Cardiac septum (tissue), 1 donor: Measurements from ENCODE around the gene OR2B3. TPM values are rescaled to one million over a fixed set of nuclear protein-coding genes. Genes with fewer than 3 reads are reported as not detected.
"Not testable (repeated sequence)": the region's sequence is repeated elsewhere in the genome, so short reads cannot be mapped to it uniquely, and the experiment has no call there.

Source experiments
- DNase-seq: peaks from one replicate; pipeline ENCODE4 v3.0.0-alpha.2; 2020; ENCODE audit warnings: low spot score
- intact Hi-C: fragments of 100-400 bp; cut with DNase I; formaldehyde crosslinking; loops from one replicate; pipeline ENCODE4 v1.14.0; 2022
- long read RNA-seq: library from polyadenylated mRNA; unstranded; transcript quantifications from one replicate; pipeline ENCODE4 v2.0.0, GENCODE V29; 2021
- total RNA-seq: library from RNA; stranded (reverse); fragmentation: NEBNext Ultra II Directional; extraction: Animal tissue kit (Norgen Biotek cat#: 25700); gene quantifications from one replicate; pipeline ENCODE4 v1.2.1, GENCODE V29; 2021
- donor health status: DM: no; HTN: no; CAD: no.

OR2B3 gene
- not detected for total RNA-seq
- long read RNA-seq = 0 reads

GRCh38 chr6:29087213-29087612, at the start of gene OR2B3:
OR2B3 (minus strand) TSS chr6:29087313; CDS start chr6:29087248, 65 bp downstream.
- no peak for DNase-seq
- intact Hi-C loops = no loop called here

GRCh38 chr6:29131691-29132090, 44.6 kb upstream of the OR2B3 start:
- intact Hi-C loops = no loop called here
- DNase-seq = no peak

- DNase-seq = no peak
- intact Hi-C loops = no loop called here
These were observed 43.5 kb upstream of the OR2B3 start for GRCh38 chr6:29130644-29131043.

GRCh38 chr6:29129326-29130012, 42.4 kb upstream of the OR2B3 start:
- DNase-seq = no peak
- intact Hi-C loops = no loop called here

GRCh38 chr6:29114964-29115363, 27.9 kb upstream of the OR2B3 start:
- intact Hi-C loops, DNase-seq: not testable (repeated sequence)

GRCh38 chr6:29112135-29112534, 25.0 kb upstream of the OR2B3 start:
- intact Hi-C loops = no loop called here
- DNase-seq = no peak

GRCh38 chr6:29107758-29108157, 20.6 kb upstream of the OR2B3 start, which contains the start of gene OR2J3:
OR2J3 (plus strand) TSS chr6:29108058; CDS start chr6:29111891, 3,833 bp downstream.
- no peak for DNase-seq
- intact Hi-C loops = no loop called here

- DNase-seq = no peak
- intact Hi-C loops = no loop called here
These were observed 12.1 kb upstream of the OR2B3 start, which contains the start of gene OR2J1 for GRCh38 chr6:29099190-29099589. OR2J1 (plus strand) TSS chr6:29099490; CDS start chr6:29100943, 1,453 bp downstream.

GRCh38 chr6:29097803-29098202, 10.7 kb upstream of the OR2B3 start:
- intact Hi-C loops = no loop called here
- no peak for DNase-seq

- intact Hi-C loops = no loop called here
- DNase-seq = no peak
These were observed 5.8 kb upstream of the OR2B3 start for GRCh38 chr6:29092957-29093356.

GRCh38 chr6:29082457-29082856, 4.7 kb downstream of the OR2B3 start:
- no peak for DNase-seq
- intact Hi-C loops = no loop called here

- no peak for DNase-seq
- intact Hi-C loops = no loop called here
These were observed 5.8 kb downstream of the OR2B3 start for GRCh38 chr6:29081312-29081711.

GRCh38 chr6:29079203-29079602, 7.9 kb downstream of the OR2B3 start:
- no peak for DNase-seq

GRCh38 chr6:29071831-29072723, 15.0 kb downstream of the OR2B3 start:
- intact Hi-C loops = no loop called here
- no peak for DNase-seq

More at GRCh38 chr6:29079203-29079602, 7.9 kb downstream of the OR2B3 start:
- intact Hi-C loops = no loop called here

GRCh38 chr6:29051680-29052079, 35.4 kb downstream of the OR2B3 start:
- DNase-seq = no peak
- intact Hi-C loops = no loop called here

- no peak for DNase-seq
- intact Hi-C loops = no loop called here
These were observed 42.0 kb downstream of the OR2B3 start, which contains the start of gene OR2W1 for GRCh38 chr6:29045075-29045474. OR2W1 (minus strand) TSS chr6:29045175; CDS start chr6:29045175, 0 bp downstream.

Other genes with a start within 250 kb of the OR2B3 start
- 21.0 TPM for gene TRIM27, start 163.3 kb downstream of the OR2B3 start, total RNA-seq
- 0.22 TPM for gene ZNF311, start 82.0 kb downstream of the OR2B3 start, total RNA-seq
- not detected for gene OR2W1, start 42.1 kb downstream of the OR2B3 start, total RNA-seq
- not detected for gene OR2J1, start 12.2 kb upstream of the OR2B3 start, total RNA-seq
- not detected for gene OR2J3, start 20.7 kb upstream of the OR2B3 start, total RNA-seq
- not detected for gene OR2J2, start 83.6 kb upstream of the OR2B3 start, total RNA-seq
- gene OR14J1, start 214.4 kb upstream of the OR2B3 start, total RNA-seq = not detected